WTC11 (cell line): ENCODE results near the gene SMC1B.
"Not testable (repeated sequence)": the region's sequence is repeated elsewhere in the genome, so short reads cannot be mapped to it uniquely, and the experiment has no call there.

Source experiments
- ATF2 ChIP-seq: sonication (generic); formaldehyde crosslinking; IDR thresholded peaks from 2 replicates; pipeline ENCODE4 v1.8.1; 2022; ENCODE audit warnings: low read depth, missing genetic modification reagents, borderline replicate concordance
- CTCF ChIP-seq: fragments of 200-600 bp; IDR thresholded peaks from 2 replicates; pipeline ENCODE4 v1.8.0; 2022; ENCODE audit warnings: antibody characterized with exemption
- FOXP4 ChIP-seq: sonication (generic); formaldehyde crosslinking; IDR thresholded peaks from 2 replicates; pipeline ENCODE4 v1.8.0; 2022; ENCODE audit warnings: mild to moderate bottlenecking, missing genetic modification reagents
- IRF2 ChIP-seq: sonication (generic); formaldehyde crosslinking; IDR thresholded peaks from 2 replicates; pipeline ENCODE4 v1.8.0; 2022; ENCODE audit warnings: low read depth, missing genetic modification reagents, borderline replicate concordance
- JUN ChIP-seq: sonication (generic); formaldehyde crosslinking; IDR thresholded peaks from 2 replicates; pipeline ENCODE4 v1.8.0; 2023; ENCODE audit warnings: mild to moderate bottlenecking, missing genetic modification reagents
- KAT7 ChIP-seq: sonication (generic); formaldehyde crosslinking; IDR thresholded peaks from 2 replicates; pipeline ENCODE4 v1.8.1; 2023; ENCODE audit warnings: missing genetic modification reagents, mild to moderate bottlenecking, borderline replicate concordance
- USF1 ChIP-seq: sonication (generic); formaldehyde crosslinking; IDR thresholded peaks from 2 replicates; pipeline ENCODE4 v1.8.0; 2022; ENCODE audit warnings: mild to moderate bottlenecking, missing genetic modification reagents
- ZNF232 ChIP-seq: sonication (generic); formaldehyde crosslinking; IDR thresholded peaks from 2 replicates; pipeline ENCODE4 v1.8.0; 2022; ENCODE audit warnings: mild to moderate bottlenecking, missing genetic modification reagents
- ZNF263 ChIP-seq: sonication (generic); formaldehyde crosslinking; IDR thresholded peaks from 2 replicates; pipeline ENCODE4 v1.8.1; 2022; ENCODE audit warnings: low read depth, mild to moderate bottlenecking, moderate library complexity, missing genetic modification reagents

- TF ChIP-seq JUN (CRISPR knock-in tag); CTCF; FOXP4 (CRISPR knock-in tag); USF1 (CRISPR knock-in tag); IRF2 (CRISPR knock-in tag); ZNF263 (CRISPR knock-in tag); KAT7; ZNF232 (CRISPR knock-in tag); ATF2 (CRISPR knock-in tag): not testable (repeated sequence)
These were observed 60.6 kb downstream of the SMC1B start for GRCh38 chr22:45352757-45353156.
